ENCODE results near the gene BAHCC1. TPM values are rescaled to one million over a fixed set of nuclear protein-coding genes. Genes with fewer than 3 reads are reported as not detected.

The BAHCC1 gene
- total RNA-seq, 1 donor: 11.2 TPM

GRCh38 chr17:81473019-81473418 lies 77.8 kb downstream of the BAHCC1 start:
- peaks cover 3% of the 10 kb centered on the region for H3K9me3 ChIP-seq (ENCODE audit: low read depth, low read length)
- TF ChIP-seq CTCF (IDR thresholded peaks at IDR 0.05; ENCODE audit: extremely low read depth, low read depth, low read length): no peak
- H3K4me3 ChIP-seq (ENCODE audit: insufficient read depth, low read length): no peak overlapping the region
- no peaks in the 10 kb centered on the region for H4K20me1 ChIP-seq (ENCODE audit: insufficient read depth, low read length)
- H3K4me2 ChIP-seq (ENCODE audit: insufficient read depth, low read length): no peak overlapping the region
- H3K4me1 ChIP-seq (ENCODE audit: insufficient read depth, low read length): peaks cover 9% of the 10 kb centered on the region
- no peak overlapping the region for H2AFZ ChIP-seq (ENCODE audit: low read length)
- no peaks in the 10 kb centered on the region for H3K36me3 ChIP-seq (ENCODE audit: insufficient read depth, low read length)
- H3K79me2 ChIP-seq (ENCODE audit: insufficient read depth, low read length): no peaks in the 10 kb centered on the region
- no peaks in the 10 kb centered on the region for H3K27me3 ChIP-seq (ENCODE audit: insufficient read depth, low read length)
- H3K27ac ChIP-seq (ENCODE audit: low read depth, low read length): no peak overlapping the region
- DNase-seq (ENCODE audit: insufficient read length, low spot score, missing footprints): no peak

GRCh38 chr17:81474958-81475357 lies 79.7 kb downstream of the BAHCC1 start:
- no peak overlapping the region for H3K4me2 ChIP-seq (ENCODE audit: insufficient read depth, low read length)
- no peak for DNase-seq (ENCODE audit: insufficient read length, low spot score, missing footprints)
- no peaks in the 10 kb centered on the region for H3K27me3 ChIP-seq (ENCODE audit: insufficient read depth, low read length)
- H4K20me1 ChIP-seq (ENCODE audit: insufficient read depth, low read length): no peaks in the 10 kb centered on the region
- H3K9me3 ChIP-seq (ENCODE audit: low read depth, low read length): peaks cover 3% of the 10 kb centered on the region
- TF ChIP-seq CTCF (IDR thresholded peaks at IDR 0.05; ENCODE audit: extremely low read depth, low read depth, low read length): no peak
- no peak overlapping the region for H3K27ac ChIP-seq (ENCODE audit: low read depth, low read length)
- no peak overlapping the region for H3K4me3 ChIP-seq (ENCODE audit: insufficient read depth, low read length)
- no peaks in the 10 kb centered on the region for H3K79me2 ChIP-seq (ENCODE audit: insufficient read depth, low read length)
- no peak overlapping the region for H2AFZ ChIP-seq (ENCODE audit: low read length)
- no peaks in the 10 kb centered on the region for H3K36me3 ChIP-seq (ENCODE audit: insufficient read depth, low read length)
- peaks cover 10% of the 10 kb centered on the region for H3K4me1 ChIP-seq (ENCODE audit: insufficient read depth, low read length)

GRCh38 chr17:81476097-81476496 lies 80.8 kb downstream of the BAHCC1 start:
- Histone ChIP-seq H3K4me1 (ENCODE audit: insufficient read depth, low read length) (peaks cover 11% of the 10 kb centered on the region), H3K36me3 (ENCODE audit: insufficient read depth, low read length) (no peaks in the 10 kb centered on the region), H3K27ac (ENCODE audit: low read depth, low read length) (no peak overlapping the region), H4K20me1 (ENCODE audit: insufficient read depth, low read length) (no peaks in the 10 kb centered on the region), H3K4me2 (ENCODE audit: insufficient read depth, low read length) (no peak overlapping the region), H3K79me2 (ENCODE audit: insufficient read depth, low read length) (no peaks in the 10 kb centered on the region), H3K4me3 (ENCODE audit: insufficient read depth, low read length) (no peak overlapping the region), H3K9me3 (ENCODE audit: low read depth, low read length) (peaks cover 3% of the 10 kb centered on the region), H3K27me3 (ENCODE audit: insufficient read depth, low read length) (no peaks in the 10 kb centered on the region), H2AFZ (ENCODE audit: low read length) (no peak overlapping the region)
- TF ChIP-seq CTCF (IDR thresholded peaks at IDR 0.05; ENCODE audit: extremely low read depth, low read depth, low read length): no peak
- no peak for DNase-seq (ENCODE audit: insufficient read length, low spot score, missing footprints)

GRCh38 chr17:81476635-81477034 lies 81.4 kb downstream of the BAHCC1 start:
- DNase-seq (ENCODE audit: insufficient read length, low spot score, missing footprints): no peak
- H3K27ac ChIP-seq (ENCODE audit: low read depth, low read length): no peak overlapping the region
- no peak overlapping the region for H3K4me2 ChIP-seq (ENCODE audit: insufficient read depth, low read length)
- H3K4me1 ChIP-seq (ENCODE audit: insufficient read depth, low read length): peaks cover 7% of the 10 kb centered on the region
- no peaks in the 10 kb centered on the region for H3K27me3 ChIP-seq (ENCODE audit: insufficient read depth, low read length)
- H3K36me3 ChIP-seq (ENCODE audit: insufficient read depth, low read length): no peaks in the 10 kb centered on the region
- no peaks in the 10 kb centered on the region for H3K79me2 ChIP-seq (ENCODE audit: insufficient read depth, low read length)
- no peak overlapping the region for H2AFZ ChIP-seq (ENCODE audit: low read length)
- TF ChIP-seq CTCF (IDR thresholded peaks at IDR 0.05; ENCODE audit: extremely low read depth, low read depth, low read length): no peak
- H4K20me1 ChIP-seq (ENCODE audit: insufficient read depth, low read length): no peaks in the 10 kb centered on the region
- H3K9me3 ChIP-seq (ENCODE audit: low read depth, low read length): peaks cover 3% of the 10 kb centered on the region
- H3K4me3 ChIP-seq (ENCODE audit: insufficient read depth, low read length): no peak overlapping the region

Data from osteoblast (primary cell).